ENCODE measurements around the gene SERTAD3. TPM values are rescaled to one million over a fixed set of nuclear protein-coding genes. Genes with fewer than 3 reads are reported as not detected.

SERTAD3 gene
- total RNA-seq, 2 donors from 2014 or later, result 19.2 to 25.4 TPM

- no peaks in the 10 kb centered on the region for H3K27me3 ChIP-seq
- H3K27ac ChIP-seq, result no peak overlapping the region
- DNase-seq (ENCODE audit: low spot score), result no peak
- H3K9me3 ChIP-seq, result no peaks in the 10 kb centered on the region
- no peaks in the 10 kb centered on the region for H3K4me1 ChIP-seq
- no peak overlapping the region for H3K4me3 ChIP-seq
- no peak for TF ChIP-seq CTCF (IDR thresholded peaks at IDR 0.05)
- H3K36me3 ChIP-seq, result no peaks in the 10 kb centered on the region
Measured at GRCh38 chr19:40474737-40475136, 30.6 kb upstream of the SERTAD3 start.

GRCh38 chr19:40472516-40472915 is 28.4 kb upstream of the SERTAD3 start:
- Histone ChIP-seq H3K4me3 (no peak overlapping the region), H3K9me3 (no peaks in the 10 kb centered on the region), H3K27ac (no peak overlapping the region), H3K36me3 (no peaks in the 10 kb centered on the region), H3K4me1 (peaks cover 0 to under 1% of the 10 kb centered on the region in 2 donors), H3K27me3 (no peaks in the 10 kb centered on the region)
- TF ChIP-seq CTCF (IDR thresholded peaks at IDR 0.05), result no peak
- no peak for DNase-seq (ENCODE audit: low spot score)

- DNase-seq (ENCODE audit: low spot score), result no peak
- no peaks in the 10 kb centered on the region for H3K36me3 ChIP-seq
- no peak for TF ChIP-seq CTCF (IDR thresholded peaks at IDR 0.05)
- H3K4me1 ChIP-seq, result peaks cover 0 to 12% of the 10 kb centered on the region in 2 donors
- H3K27me3 ChIP-seq, result no peaks in the 10 kb centered on the region
- H3K4me3 ChIP-seq, result no peak overlapping the region
- no peak overlapping the region for H3K27ac ChIP-seq
- no peaks in the 10 kb centered on the region for H3K9me3 ChIP-seq
Measured at GRCh38 chr19:40471111-40471510, 27.0 kb upstream of the SERTAD3 start.

- H3K27me3 ChIP-seq, result no peaks in the 10 kb centered on the region
- no peak for TF ChIP-seq CTCF (IDR thresholded peaks at IDR 0.05)
- DNase-seq (ENCODE audit: low spot score), result no peak
Measured at GRCh38 chr19:40469011-40469410, 24.9 kb upstream of the SERTAD3 start.

GRCh38 chr19:40466985-40467734 is 23.0 kb upstream of the SERTAD3 start, which contains the start of gene SPTBN4:
Gene SPTBN4 (plus strand): TSS chr19:40467001. CDS start chr19:40472622, 5,621 bp downstream.
- Histone ChIP-seq H3K36me3 (no peaks in the 10 kb centered on the region), H3K4me1 (peaks cover 0 to 32% of the 10 kb centered on the region in 2 donors), H3K9me3 (no peaks in the 10 kb centered on the region), H3K27me3 (no peaks in the 10 kb centered on the region), H3K4me3 (peak within 1 kb of the TSS; percentile 46 to 84), H3K27ac (peak within 1 kb of the TSS; percentile 65 to 98)
- no peak for TF ChIP-seq CTCF (IDR thresholded peaks at IDR 0.05)
- DNase-seq (ENCODE audit: low spot score), result no peak

More at GRCh38 chr19:40469011-40469410, 24.9 kb upstream of the SERTAD3 start:
- Histone ChIP-seq H3K4me1 (peaks cover 0 to 28% of the 10 kb centered on the region in 2 donors), H3K4me3 (no peak overlapping the region), H3K36me3 (no peaks in the 10 kb centered on the region), H3K9me3 (no peaks in the 10 kb centered on the region), H3K27ac (no peak overlapping the region)
